ENCODE results near the gene LMAN1.

LMAN1 gene

GRCh38 chr18:59381949-59382348, 22.9 kb upstream of the LMAN1 start:
- WGBS, result 92% methylated on average over 6 of the region's 6 CpGs
- no peak for DNase-seq
- H3K9ac ChIP-seq (ENCODE audit: low read length), result no peak overlapping the region

GRCh38 chr18:59380706-59381105, 21.6 kb upstream of the LMAN1 start:
- DNase-seq, result no peak
- no peaks in the 10 kb centered on the region for H3K79me1 ChIP-seq (replicated peaks; ENCODE audit: low read length, poor library complexity, severe bottlenecking)
- no peak overlapping the region for H2BK120ac ChIP-seq (ENCODE audit: low read depth, low read length)
- H4K8ac ChIP-seq (ENCODE audit: low read length), result no peak overlapping the region
- H2AFZ ChIP-seq (ENCODE audit: low read depth, low read length), result no peak overlapping the region
- no peaks in the 10 kb centered on the region for H3K4me1 ChIP-seq (ENCODE audit: control insufficient read depth, insufficient read depth, low read depth, low read length)
- no peak overlapping the region for H3K23ac ChIP-seq (ENCODE audit: low read length in 2 of 2)
- peaks cover 0 to 40% of the 10 kb centered on the region in 2 experiments for H3K27me3 ChIP-seq (ENCODE audit: control insufficient read depth in 1 of 2, insufficient read depth in 1 of 2, low read length in 2 of 2)
- no peak overlapping the region for H3K14ac ChIP-seq (ENCODE audit: low read length in 2 of 2)
- no peaks in the 10 kb centered on the region for H3K36me3 ChIP-seq (ENCODE audit: control insufficient read depth in 1 of 2, insufficient read depth in 2 of 2, low read depth in 1 of 2, low read length in 2 of 2)
- no peak overlapping the region for H2BK5ac ChIP-seq (ENCODE audit: low read depth, low read length, poor library complexity, severe bottlenecking)
- no peaks in the 10 kb centered on the region for H3K9me3 ChIP-seq (ENCODE audit: control insufficient read depth, low read length)
- no peak overlapping the region for H3K4me3 ChIP-seq (ENCODE audit: insufficient read depth in 1 of 2, low read depth in 1 of 2, low read length in 2 of 2)
- H3K18ac ChIP-seq (ENCODE audit: low read depth in 1 of 2, low read length in 2 of 2), result no peak overlapping the region
- H2BK15ac ChIP-seq (ENCODE audit: low read depth, poor library complexity, severe bottlenecking), result no peak overlapping the region
- 81% methylated on average over 3 of the region's 5 CpGs for WGBS
- H3K9ac ChIP-seq (ENCODE audit: low read length), result no peak overlapping the region
- H2AK5ac ChIP-seq (ENCODE audit: low read length, severe bottlenecking), result no peak overlapping the region
- no peak overlapping the region for H3K27ac ChIP-seq (ENCODE audit: low read length, poor library complexity, severe bottlenecking)
- H2BK12ac ChIP-seq (ENCODE audit: low read length in 2 of 2), result no peak overlapping the region
- H3K4ac ChIP-seq (ENCODE audit: low read depth in 1 of 2, low read length in 2 of 2), result no peak overlapping the region
- no peak overlapping the region for H3K4me2 ChIP-seq (ENCODE audit: low read length, poor library complexity, severe bottlenecking)
- H4K91ac ChIP-seq (ENCODE audit: low read length), result no peak overlapping the region

More at GRCh38 chr18:59381949-59382348, 22.9 kb upstream of the LMAN1 start:
- Histone ChIP-seq H2BK120ac (ENCODE audit: low read depth, low read length) (no peak overlapping the region), H3K79me1 (replicated peaks; ENCODE audit: low read length, poor library complexity, severe bottlenecking) (no peaks in the 10 kb centered on the region), H3K9me3 (ENCODE audit: control insufficient read depth, low read length) (no peaks in the 10 kb centered on the region), H3K23ac (ENCODE audit: low read length in 2 of 2) (no peak overlapping the region), H2AFZ (ENCODE audit: low read depth, low read length) (no peak overlapping the region), H3K18ac (ENCODE audit: low read depth in 1 of 2, low read length in 2 of 2) (no peak overlapping the region), H4K8ac (ENCODE audit: low read length) (no peak overlapping the region), H2BK12ac (ENCODE audit: low read length in 2 of 2) (no peak overlapping the region), H3K27me3 (ENCODE audit: control insufficient read depth in 1 of 2, insufficient read depth in 1 of 2, low read length in 2 of 2) (peaks cover 0 to 33% of the 10 kb centered on the region in 2 experiments), H2BK15ac (ENCODE audit: low read depth, poor library complexity, severe bottlenecking) (no peak overlapping the region), H3K14ac (ENCODE audit: low read length in 2 of 2) (no peak overlapping the region), H2AK5ac (ENCODE audit: low read length, severe bottlenecking) (no peak overlapping the region), H3K4me2 (ENCODE audit: low read length, poor library complexity, severe bottlenecking) (no peak overlapping the region), H3K4ac (ENCODE audit: low read depth in 1 of 2, low read length in 2 of 2) (no peak overlapping the region), H3K27ac (ENCODE audit: low read length, poor library complexity, severe bottlenecking) (no peak overlapping the region), H3K4me3 (ENCODE audit: insufficient read depth in 1 of 2, low read depth in 1 of 2, low read length in 2 of 2) (no peak overlapping the region), H2BK5ac (ENCODE audit: low read depth, low read length, poor library complexity, severe bottlenecking) (no peak overlapping the region), H3K4me1 (ENCODE audit: control insufficient read depth, insufficient read depth, low read depth, low read length) (no peaks in the 10 kb centered on the region), H4K91ac (ENCODE audit: low read length) (no peak overlapping the region), H3K36me3 (ENCODE audit: control insufficient read depth in 1 of 2, insufficient read depth in 2 of 2, low read depth in 1 of 2, low read length in 2 of 2) (no peaks in the 10 kb centered on the region)

- Histone ChIP-seq H3K79me1 (replicated peaks; ENCODE audit: low read length, poor library complexity, severe bottlenecking) (no peaks in the 10 kb centered on the region), H3K18ac (ENCODE audit: low read depth in 1 of 2, low read length in 2 of 2) (no peak overlapping the region), H3K4me1 (ENCODE audit: control insufficient read depth, insufficient read depth, low read depth, low read length) (no peaks in the 10 kb centered on the region), H3K36me3 (ENCODE audit: control insufficient read depth in 1 of 2, insufficient read depth in 2 of 2, low read depth in 1 of 2, low read length in 2 of 2) (no peaks in the 10 kb centered on the region), H3K4ac (ENCODE audit: low read depth in 1 of 2, low read length in 2 of 2) (no peak overlapping the region), H4K91ac (ENCODE audit: low read length) (no peak overlapping the region), H2AFZ (ENCODE audit: low read depth, low read length) (no peak overlapping the region), H2BK12ac (ENCODE audit: low read length in 2 of 2) (no peak overlapping the region), H3K4me3 (ENCODE audit: insufficient read depth in 1 of 2, low read depth in 1 of 2, low read length in 2 of 2) (no peak overlapping the region), H3K27me3 (ENCODE audit: control insufficient read depth in 1 of 2, insufficient read depth in 1 of 2, low read length in 2 of 2) (peaks cover 0 to 40% of the 10 kb centered on the region in 2 experiments), H2BK5ac (ENCODE audit: low read depth, low read length, poor library complexity, severe bottlenecking) (no peak overlapping the region), H3K14ac (ENCODE audit: low read length in 2 of 2) (no peak overlapping the region), H2BK120ac (ENCODE audit: low read depth, low read length) (no peak overlapping the region), H4K8ac (ENCODE audit: low read length) (no peak overlapping the region), H3K4me2 (ENCODE audit: low read length, poor library complexity, severe bottlenecking) (no peak overlapping the region), H2AK5ac (ENCODE audit: low read length, severe bottlenecking) (no peak overlapping the region), H3K9me3 (ENCODE audit: control insufficient read depth, low read length) (no peaks in the 10 kb centered on the region), H3K27ac (ENCODE audit: low read length, poor library complexity, severe bottlenecking) (no peak overlapping the region), H3K23ac (ENCODE audit: low read length in 2 of 2) (no peak overlapping the region), H3K9ac (ENCODE audit: low read length) (no peak overlapping the region), H2BK15ac (ENCODE audit: low read depth, poor library complexity, severe bottlenecking) (no peak overlapping the region)
- no peak for DNase-seq
- 83% methylated on average over 2 of the region's 3 CpGs for WGBS
Observed at GRCh38 chr18:59379772-59380522, 20.9 kb upstream of the LMAN1 start.

- Histone ChIP-seq H2BK120ac (ENCODE audit: low read depth, low read length) (no peak overlapping the region), H3K18ac (ENCODE audit: low read depth in 1 of 2, low read length in 2 of 2) (no peak overlapping the region), H2AK5ac (ENCODE audit: low read length, severe bottlenecking) (no peak overlapping the region), H3K14ac (ENCODE audit: low read length in 2 of 2) (no peak overlapping the region), H3K4me3 (ENCODE audit: insufficient read depth in 1 of 2, low read depth in 1 of 2, low read length in 2 of 2) (no peak overlapping the region), H3K4ac (ENCODE audit: low read depth in 1 of 2, low read length in 2 of 2) (no peak overlapping the region), H2BK12ac (ENCODE audit: low read length in 2 of 2) (no peak overlapping the region), H2BK15ac (ENCODE audit: low read depth, poor library complexity, severe bottlenecking) (no peak overlapping the region), H4K8ac (ENCODE audit: low read length) (no peak overlapping the region), H3K9me3 (ENCODE audit: control insufficient read depth, low read length) (no peaks in the 10 kb centered on the region), H3K27ac (ENCODE audit: low read length, poor library complexity, severe bottlenecking) (no peak overlapping the region), H3K9ac (ENCODE audit: low read length) (no peak overlapping the region), H3K4me2 (ENCODE audit: low read length, poor library complexity, severe bottlenecking) (no peak overlapping the region), H3K79me1 (replicated peaks; ENCODE audit: low read length, poor library complexity, severe bottlenecking) (no peaks in the 10 kb centered on the region), H3K36me3 (ENCODE audit: control insufficient read depth in 1 of 2, insufficient read depth in 2 of 2, low read depth in 1 of 2, low read length in 2 of 2) (no peaks in the 10 kb centered on the region), H2AFZ (ENCODE audit: low read depth, low read length) (no peak overlapping the region), H2BK5ac (ENCODE audit: low read depth, low read length, poor library complexity, severe bottlenecking) (no peak overlapping the region), H3K27me3 (ENCODE audit: control insufficient read depth in 1 of 2, insufficient read depth in 1 of 2, low read length in 2 of 2) (peaks cover 0 to 36% of the 10 kb centered on the region in 2 experiments), H4K91ac (ENCODE audit: low read length) (no peak overlapping the region), H3K23ac (ENCODE audit: low read length in 2 of 2) (no peak overlapping the region), H3K4me1 (ENCODE audit: control insufficient read depth, insufficient read depth, low read depth, low read length) (no peaks in the 10 kb centered on the region)
- WGBS, result 88% methylated on average over 4 of the region's 5 CpGs
- no peak for DNase-seq
Observed at GRCh38 chr18:59377613-59378337, 18.7 kb upstream of the LMAN1 start.
